Myocyte (in vitro differentiated cells): ENCODE results near the gene GUK1. TPM values are rescaled to one million over a fixed set of nuclear protein-coding genes. Genes with fewer than 3 reads are reported as not detected.
"Not testable (repeated sequence)": the region's sequence is repeated elsewhere in the genome, so short reads cannot be mapped to it uniquely, and the experiment has no call there.

ENCODE experiments used
- DNase-seq: peaks from one replicate; pipeline ENCODE4 v3.0.0-alpha.2; 2012; ENCODE audit warnings: low read depth
- total RNA-seq: library from RNA; depleted of rRNA; stranded (reverse); fragments of >200 nt; gene quantifications from 2 replicates; pipeline ENCODE4 v1.2.3, GENCODE V29; 2014

The GUK1 gene
- total RNA-seq, 1 donor from 2014 or later = 214 TPM

GRCh38 chr1:228104526-228105269 lies 35.4 kb upstream of the GUK1 start:
- no peak for DNase-seq

DNA sequence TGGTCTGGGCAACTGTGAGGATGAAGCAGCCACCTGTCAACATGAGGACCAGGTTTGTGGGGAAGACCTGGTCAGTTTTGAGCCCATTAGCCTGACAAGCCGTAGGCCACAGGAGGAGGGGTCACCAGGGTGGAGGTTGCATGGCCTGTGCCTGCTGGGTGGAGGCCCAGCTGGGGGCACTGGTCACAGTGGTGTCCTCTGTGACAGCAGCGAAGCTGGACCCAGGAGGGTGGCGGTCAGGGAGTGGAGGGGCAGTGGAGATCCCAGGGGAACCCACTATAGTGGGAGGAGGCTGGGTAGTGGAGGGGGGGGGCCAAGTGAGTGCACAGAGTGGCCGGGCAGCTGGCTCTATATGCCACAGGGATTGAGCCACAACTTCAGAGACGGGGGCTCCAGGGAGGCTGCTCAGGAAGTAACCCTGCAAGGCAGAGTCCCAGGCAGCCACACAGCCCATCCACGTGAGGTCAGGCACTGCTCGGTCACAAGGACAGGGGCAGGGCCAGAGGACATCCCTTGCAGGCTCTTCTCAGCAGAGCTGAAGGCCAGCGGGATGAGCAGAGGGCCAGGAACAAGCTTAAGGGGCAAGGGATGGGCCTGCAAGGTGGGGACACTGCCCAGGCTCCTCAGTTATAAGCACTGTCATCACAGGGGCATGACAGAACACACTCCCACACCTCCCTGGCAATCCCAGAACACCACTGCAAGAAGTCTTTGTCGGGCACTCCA lies 34.6 kb upstream of the GUK1 start:
- DNase-seq = no peak

GRCh38 chr1:228105996-228106799 lies 33.9 kb upstream of the GUK1 start:
- no peak for DNase-seq

DNA sequence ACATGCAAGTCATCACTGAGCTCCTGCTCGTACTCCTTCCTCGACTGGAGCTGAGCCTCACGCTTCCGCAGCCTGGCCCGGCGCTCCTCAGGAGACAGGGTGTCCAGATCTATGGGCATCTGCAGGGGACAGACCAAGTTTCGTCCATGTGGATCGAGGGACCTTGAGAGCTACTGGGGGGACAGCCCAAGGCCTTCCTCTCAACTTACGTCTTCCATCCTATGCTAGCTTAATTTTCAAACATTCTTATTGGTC lies 33.4 kb upstream of the GUK1 start:
- DNase-seq = no peak

DNA sequence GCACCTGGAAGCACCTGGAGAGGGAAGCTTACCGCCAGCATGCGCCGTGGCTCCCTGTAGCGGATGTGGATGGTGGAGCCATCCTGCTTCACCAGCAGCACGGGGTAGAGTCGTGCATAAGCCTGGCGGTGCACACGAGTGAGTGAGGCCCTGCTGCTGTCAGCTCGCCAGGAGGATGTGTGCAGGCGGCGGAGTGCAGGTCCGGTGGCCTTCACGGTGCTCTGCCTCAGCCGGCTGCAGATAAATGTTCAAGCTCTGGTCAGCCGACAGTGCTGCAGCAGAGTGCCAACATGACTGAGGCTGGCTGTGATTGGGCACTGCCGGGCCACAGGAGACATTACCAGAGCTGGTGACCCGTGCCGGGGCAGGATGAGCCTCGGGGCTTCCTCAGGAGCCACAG lies 32.4 kb upstream of the GUK1 start:
- DNase-seq = no peak

GRCh38 chr1:228108055-228108690 lies 31.9 kb upstream of the GUK1 start:
- no peak for DNase-seq

GRCh38 chr1:228108742-228109072 lies 31.4 kb upstream of the GUK1 start:
- DNase-seq = no peak

DNA sequence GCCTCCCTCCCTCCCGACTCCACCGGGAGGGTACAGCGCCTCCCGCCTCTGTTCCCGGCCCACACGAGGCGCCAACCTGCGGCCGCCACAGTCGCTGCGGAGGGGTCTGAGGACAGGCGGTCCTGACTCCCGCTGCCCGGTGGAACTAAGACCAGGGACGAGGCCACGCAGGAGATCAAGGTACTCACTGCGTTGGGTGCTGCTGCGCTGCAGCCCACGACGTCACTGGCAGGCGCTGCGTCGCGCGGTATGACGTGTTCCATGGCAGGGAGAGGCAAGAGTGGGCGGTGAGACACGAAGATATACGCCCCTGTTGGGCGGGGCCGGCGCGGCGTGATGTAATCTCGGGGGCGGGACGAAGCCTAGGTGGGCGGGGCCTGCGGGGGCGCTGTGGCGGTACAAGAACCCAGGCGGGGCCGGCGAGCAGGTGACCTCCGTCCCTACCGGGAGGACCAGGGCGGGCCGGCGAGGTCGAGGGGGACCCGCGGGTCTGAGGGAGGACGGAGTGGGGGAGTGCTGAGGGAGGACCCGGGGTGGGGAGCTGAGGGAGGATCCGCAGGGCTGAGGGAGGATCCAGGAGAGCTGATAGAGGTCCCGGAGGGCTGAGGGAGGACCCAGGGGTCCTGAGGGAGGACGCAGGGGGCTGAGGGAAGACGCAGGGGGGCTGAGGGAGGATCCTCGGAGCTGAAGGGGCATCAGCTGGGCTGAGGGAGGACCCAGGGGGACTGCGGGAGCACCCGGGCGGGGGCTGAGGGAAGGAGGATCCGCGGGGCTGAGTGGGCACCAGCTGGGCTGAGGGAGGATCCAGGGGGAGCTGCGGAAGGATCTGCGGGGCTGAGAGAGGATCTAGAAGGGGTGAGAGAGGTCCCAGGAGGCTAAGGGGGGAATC lies 30.8 kb upstream of the GUK1 start, which contains the start of gene MRPL55:
MRPL55 (minus strand) TSS at position 227 of the 889 bp plus-strand sequence. CDS start 1,039 bp downstream, outside the sequence.
- peak; percentile 96 for DNase-seq

- peak; percentile 69 for DNase-seq
Observed at GRCh38 chr1:228109962-228110488, 30.1 kb upstream of the GUK1 start.

- DNase-seq = no peak
Observed at GRCh38 chr1:228110556-228110955, 29.5 kb upstream of the GUK1 start.

GRCh38 chr1:228111315-228111714 lies 28.8 kb upstream of the GUK1 start:
- DNase-seq = not testable (repeated sequence)

- DNase-seq = no peak
Observed at GRCh38 chr1:228112167-228112566, 27.9 kb upstream of the GUK1 start.

DNA sequence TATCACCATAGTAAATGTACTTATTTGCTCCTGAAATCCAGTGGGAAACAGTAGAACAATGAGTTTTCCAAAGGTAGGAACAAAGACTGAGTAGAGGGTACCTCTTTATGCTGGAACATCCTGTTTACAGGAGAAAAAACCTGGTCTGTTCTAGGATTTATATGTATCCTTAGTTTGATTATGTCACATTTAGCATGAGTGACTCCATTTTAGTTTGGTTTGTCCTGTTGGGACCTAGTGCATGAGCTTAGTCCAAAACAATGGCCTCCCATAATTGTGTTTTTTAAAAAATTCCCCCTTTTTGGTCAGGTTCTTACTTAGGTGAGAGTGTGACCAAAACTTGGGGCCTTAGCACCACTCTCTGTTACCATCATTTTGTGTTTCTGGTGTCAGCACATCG lies 27.5 kb upstream of the GUK1 start:
- DNase-seq = no peak

- no peak for DNase-seq
Observed at GRCh38 chr1:228114827-228115226, 25.3 kb upstream of the GUK1 start.

- DNase-seq = no peak
Observed at GRCh38 chr1:228117335-228117734, 22.7 kb upstream of the GUK1 start.

DNA sequence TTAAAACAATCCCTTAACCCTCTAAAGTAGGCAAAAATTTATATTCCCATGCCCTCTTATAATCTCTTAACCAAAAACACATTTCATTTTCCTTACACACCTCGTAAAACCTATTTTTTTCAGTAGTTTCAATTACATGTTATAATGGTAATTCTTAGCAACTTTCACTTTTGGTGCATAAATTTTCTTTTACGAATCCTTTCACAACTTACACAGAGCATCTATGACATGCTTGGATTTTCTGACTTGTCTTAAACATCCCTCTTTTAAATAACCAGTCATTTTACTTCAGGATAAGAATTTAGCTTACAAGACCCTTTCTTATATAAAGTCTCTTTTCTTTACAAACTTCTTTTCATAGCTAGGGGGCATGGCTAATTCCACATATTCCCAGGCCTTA lies 22.0 kb upstream of the GUK1 start:
- no peak for DNase-seq

DNA sequence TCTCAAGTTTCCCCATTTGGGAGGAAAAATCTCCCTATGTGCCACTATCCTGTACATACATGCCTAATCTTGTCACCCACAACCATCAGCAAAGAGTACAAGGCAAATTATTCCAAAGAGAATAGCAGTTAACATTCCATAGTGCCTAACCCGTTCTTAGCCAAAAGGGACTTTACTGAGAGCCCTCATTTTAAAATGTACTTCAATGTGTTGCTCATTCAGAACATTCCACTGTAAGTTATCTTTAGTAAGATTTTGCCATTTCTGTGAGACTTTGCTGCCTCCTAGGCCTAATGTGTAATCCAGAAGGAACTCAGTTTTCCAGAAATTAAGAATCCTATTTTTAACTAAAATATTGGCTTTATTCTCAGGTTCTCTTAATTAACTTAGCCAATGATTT lies 19.7 kb upstream of the GUK1 start:
- no peak for DNase-seq

GRCh38 chr1:228120857-228121489 lies 19.1 kb upstream of the GUK1 start:
- DNase-seq = peak; percentile 15

GRCh38 chr1:228122921-228123441 lies 17.1 kb upstream of the GUK1 start:
- DNase-seq = no peak

DNA sequence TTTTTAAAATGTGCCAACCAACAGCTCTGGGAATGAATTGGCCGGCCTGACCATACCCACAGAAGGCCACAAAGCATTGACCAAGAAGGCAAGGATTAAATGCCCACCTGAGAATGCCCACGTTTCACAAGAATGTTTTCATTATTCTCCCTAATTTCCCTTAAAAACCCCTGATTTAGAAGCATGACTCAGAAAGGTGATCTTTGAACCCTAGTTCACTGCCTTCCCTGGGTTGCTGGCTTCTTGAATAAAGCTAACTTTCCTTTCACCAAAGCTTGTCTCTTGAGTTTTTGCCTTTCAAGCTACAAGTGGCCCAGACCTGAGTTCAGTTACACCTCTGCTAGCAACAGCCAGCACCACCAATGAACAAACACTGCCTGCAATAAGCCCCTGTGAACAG lies 16.6 kb upstream of the GUK1 start:
- no peak for DNase-seq
